GM19328 (cell line): ENCODE measurements around the gene SCD5.
"Not testable (repeated sequence)": the region's sequence is repeated elsewhere in the genome, so short reads cannot be mapped to it uniquely, and the experiment has no call there.

ENCODE experiments used
- ATAC-seq: cut with Tn5 transposase; IDR thresholded peaks from one replicate; pipeline ENCODE4 v1.9.1; 2021; ENCODE audit warnings: mild to moderate bottlenecking, moderate library complexity; ENCODE audit not compliant: unreplicated experiment

SCD5 gene

DNA sequence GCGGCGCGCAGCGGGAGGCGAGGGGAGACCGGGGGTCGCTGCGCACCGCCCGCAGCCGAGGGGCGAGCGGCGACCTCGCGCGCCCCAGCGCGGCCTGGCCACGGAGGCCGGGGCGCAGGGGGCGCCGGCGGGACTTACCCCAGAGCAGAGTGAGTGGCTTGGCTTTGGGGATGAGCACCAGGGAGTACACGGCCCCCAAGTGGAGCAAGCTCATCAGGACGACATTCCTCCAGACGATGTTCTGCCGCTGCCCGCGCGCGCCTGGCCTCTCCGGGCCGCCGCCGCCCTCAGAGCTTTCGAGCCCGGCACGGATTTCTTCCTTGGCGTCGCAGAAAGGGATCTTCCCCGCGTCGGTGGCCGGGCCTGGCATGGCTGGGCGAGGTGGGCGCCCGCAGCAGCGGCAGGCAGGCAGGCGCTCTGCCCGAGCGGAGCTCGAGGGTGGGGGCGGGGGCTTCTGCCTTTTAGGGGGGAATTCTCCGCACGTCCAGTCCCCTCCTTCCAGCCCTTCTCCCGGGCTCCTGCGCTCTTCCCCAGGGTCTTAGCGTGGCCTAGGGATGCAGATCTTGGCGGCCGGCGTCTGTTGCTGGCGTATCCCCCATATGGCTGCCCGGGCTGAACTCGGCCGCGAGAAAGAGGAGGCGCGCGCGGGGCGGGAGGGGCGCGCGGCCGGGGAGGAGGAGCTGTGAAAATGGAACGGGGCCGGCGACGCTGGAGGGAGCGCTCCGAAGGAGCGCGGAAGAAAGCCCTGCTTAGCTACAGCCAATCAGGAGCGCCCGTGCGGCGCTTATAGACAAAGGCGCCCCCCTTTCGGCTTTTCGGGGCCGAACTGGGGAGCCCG lies at the start of gene SCD5:
TSS of gene SCD5 (minus strand) at position 629 of the 838 bp plus-strand sequence. CDS start at position 370, 259 bp downstream.
- ATAC-seq = peak; percentile 94

DNA sequence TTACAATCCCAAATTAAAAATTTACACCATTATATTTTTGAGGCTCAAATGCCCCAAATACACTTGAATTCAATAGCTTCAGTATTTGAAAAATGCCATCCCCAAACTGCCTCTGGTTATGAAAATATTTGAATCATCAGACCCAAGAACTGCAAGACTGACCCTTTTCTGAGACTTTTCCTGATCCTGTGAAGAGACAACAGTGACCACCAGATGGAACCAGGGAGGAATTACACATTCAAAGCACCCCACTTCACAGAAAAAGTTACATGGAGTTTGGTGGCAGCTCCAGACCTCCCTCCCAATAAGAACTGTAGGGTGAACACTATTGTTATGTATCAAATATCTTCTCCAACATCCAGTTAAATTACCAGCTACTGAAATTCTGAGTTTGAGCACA lies 44.0 kb upstream of the SCD5 start:
- no peak for ATAC-seq

DNA sequence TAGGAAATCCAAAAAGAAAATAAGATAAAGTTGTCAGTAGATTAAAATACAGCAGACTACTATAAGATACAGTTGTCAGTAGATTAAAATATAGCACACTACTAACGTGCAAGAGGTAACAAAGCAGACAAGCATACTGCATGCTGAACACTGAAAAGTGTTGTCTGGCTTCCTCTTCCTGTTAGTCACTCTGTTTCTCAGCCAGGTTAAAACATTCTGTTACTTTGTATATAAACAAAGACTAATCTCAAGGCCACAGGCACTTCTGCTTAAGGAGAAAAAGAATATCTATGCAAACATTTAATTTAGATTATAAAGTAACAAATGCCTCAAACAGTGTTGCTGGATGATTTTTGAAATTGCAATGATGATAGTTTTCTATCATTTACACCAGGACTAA lies 41.0 kb upstream of the SCD5 start:
- ATAC-seq = no peak

DNA sequence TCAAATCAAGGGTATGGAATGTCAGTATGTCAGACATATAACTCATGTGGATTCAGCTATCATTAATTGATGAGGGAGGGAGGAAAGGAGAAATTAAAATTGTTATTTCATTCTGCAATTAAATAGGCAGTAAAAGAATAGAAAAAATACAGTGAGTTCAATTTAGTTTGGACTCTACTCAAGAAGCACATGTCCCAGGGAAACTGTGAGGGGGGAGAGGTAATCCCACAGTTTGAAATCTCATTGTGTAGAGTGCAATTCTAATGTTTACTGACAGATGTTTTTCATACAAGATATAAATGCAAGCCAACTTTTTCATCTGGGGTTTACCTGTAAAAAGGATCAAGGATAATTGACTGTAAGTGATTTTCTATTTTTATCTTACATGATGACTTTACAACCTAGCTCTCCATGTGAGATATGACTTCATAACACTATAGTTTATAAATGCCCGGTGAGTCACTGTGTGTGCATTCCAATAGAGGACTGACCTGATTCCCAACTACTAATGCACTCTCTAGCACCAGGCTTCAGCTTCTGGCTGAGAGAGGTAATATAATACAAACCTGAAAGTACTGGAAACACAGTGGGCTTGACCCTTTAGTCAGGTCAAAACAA lies 35.2 kb upstream of the SCD5 start:
- no peak for ATAC-seq

DNA sequence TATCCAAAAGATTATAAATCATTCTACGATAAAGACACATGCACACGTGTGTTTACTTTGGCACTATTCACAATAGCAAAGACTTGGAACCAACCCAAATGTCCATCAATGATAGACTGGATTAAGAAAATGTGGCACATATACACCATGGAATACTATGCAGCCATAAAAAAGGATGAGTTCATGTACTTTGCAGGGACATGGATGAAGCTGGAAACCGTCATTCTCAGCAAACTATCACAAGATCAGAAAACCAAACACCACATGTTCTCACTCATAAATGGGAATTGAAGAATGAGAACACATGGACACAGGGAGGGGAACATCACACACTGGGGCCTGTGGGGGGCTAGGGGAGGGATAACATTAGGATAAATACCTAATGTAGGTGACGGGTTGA lies 34.5 kb upstream of the SCD5 start:
- ATAC-seq = not testable (repeated sequence)

DNA sequence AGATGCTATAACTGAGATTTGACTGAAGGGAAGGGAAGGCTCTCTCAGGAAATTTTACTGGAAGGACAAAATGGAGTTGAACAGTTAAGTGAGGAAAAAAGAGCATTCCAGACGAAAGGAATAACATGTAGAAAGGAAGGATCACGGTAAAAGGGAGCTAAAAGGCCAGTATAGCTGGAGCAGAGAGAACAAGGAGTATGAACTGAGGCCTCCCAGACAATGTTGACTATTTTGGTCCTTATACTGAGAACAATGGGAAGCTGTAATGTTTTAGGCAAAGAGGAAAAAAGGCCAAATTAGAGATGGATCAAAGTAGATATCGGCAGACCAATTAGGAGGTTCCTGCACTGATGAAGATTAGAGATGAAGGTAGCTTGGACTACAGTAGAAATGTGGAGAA lies 26.8 kb upstream of the SCD5 start:
- no peak for ATAC-seq

DNA sequence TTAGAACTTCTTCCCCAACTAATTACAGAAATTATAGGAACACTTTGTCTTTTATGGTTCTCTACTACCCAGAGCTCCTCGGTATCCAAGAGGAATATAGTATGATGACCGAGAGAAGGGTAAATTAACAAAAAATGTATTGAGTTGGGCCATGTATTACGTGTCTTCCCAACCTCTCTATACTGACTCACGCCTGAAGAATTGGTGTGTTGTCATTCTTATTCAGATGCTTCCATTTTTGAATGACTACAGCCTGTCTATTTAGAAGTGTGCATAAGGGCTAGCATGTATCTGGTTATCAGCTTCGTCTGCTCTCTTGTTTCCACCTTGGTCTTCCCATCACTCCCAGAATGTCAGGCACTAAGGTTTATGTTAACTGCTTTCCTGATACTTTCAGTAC lies 24.5 kb upstream of the SCD5 start:
- no peak for ATAC-seq

DNA sequence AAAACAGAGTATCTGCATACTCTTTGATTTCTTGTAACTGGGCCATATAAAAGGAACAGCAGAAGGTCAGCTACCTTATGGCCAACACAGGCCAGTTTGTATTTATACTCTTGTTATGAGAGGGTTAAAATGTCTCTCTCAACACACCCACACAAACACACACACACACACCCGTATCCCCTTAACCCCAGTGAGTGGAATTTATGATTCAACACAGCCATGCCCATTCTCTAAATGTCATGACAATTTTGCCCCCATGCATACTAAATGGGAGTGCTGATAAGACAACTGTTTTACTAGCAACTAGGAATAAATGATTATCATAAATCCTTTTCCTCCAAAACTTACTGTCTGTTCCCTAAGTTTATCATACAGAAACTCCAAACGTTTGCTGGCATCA lies 22.1 kb upstream of the SCD5 start:
- no peak for ATAC-seq

DNA sequence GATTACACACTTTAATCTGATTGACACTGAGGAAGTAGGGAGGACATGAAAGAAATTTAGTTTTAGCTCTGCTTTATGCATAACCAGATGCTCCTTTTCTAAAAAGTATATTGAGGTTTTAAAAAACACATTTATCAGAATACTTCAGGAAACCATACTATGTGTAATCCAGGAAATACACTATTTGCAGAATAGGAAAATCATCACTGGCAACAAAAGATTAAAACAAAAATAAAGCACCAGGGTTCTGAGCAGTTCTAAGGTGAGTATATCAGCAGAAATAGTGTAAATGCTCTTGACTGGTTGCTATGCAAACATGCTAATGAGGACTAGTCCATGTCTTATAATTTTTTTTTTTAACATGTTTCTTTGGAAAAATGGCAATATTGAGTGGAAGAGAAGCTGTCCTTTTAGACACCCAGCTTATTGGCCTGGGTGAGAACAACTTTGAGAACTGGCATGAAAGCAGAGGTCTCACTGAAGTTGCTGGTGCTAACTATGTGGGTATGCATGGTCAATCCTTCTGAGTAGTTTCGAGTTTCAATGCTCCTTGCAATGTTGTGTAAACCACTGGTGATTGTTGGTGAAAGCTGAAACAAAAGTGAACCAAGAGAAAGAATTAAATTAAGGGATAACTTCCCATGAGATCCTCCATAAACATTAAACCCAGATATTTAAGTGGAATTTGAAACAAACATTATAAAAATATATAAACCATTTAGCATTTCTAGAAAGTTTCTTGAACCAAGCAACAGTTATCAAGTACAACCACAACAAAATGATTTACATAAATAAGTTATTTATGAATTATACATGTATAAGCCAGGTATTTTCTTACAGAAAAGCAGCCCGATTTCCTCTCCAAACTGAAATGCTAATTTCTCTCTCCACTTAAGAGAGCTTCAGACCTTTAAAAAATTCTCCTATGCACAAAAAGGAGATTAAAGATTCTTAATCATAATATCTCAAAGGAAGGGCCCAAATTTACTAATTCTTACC lies 20.4 kb upstream of the SCD5 start:
- ATAC-seq = no peak

DNA sequence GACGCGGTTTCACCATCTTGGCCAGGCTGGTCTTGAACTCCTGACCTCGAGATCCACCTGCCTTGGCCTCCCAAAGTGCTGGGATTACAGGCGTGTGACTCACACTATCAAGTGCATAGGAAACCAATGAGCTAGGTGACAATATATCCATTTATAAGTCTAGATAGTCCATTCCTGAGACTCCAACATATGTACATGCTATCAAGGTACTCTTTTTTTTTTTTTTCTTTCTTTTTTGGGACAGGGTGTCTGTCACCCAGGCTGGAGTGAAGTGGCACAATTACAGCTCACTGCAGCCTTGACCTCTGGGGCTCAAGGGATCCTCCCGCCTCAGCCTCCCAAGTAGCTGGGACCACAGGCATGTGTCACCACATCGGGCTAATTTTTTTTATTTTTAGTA lies 18.3 kb upstream of the SCD5 start:
- not testable (repeated sequence) for ATAC-seq

DNA sequence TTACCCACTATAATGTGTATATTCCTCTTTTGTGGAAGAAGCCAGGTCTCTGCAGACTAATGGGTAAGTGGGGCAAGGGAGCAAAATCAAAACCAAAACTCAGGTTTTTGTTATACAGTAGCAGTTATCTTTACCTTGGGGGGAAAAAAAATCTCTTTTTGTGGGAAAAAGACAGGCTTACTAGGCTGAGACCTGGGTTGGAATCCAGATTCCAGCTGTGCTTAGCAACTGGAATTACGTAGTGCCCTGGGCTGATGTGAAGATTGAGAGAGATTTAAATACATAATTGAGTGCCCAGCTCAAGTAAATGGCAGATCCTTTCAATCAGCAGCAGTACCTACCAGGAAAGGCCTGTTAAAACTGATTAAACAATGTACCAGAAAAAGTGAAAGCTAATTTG lies 15.4 kb upstream of the SCD5 start:
- ATAC-seq = no peak

DNA sequence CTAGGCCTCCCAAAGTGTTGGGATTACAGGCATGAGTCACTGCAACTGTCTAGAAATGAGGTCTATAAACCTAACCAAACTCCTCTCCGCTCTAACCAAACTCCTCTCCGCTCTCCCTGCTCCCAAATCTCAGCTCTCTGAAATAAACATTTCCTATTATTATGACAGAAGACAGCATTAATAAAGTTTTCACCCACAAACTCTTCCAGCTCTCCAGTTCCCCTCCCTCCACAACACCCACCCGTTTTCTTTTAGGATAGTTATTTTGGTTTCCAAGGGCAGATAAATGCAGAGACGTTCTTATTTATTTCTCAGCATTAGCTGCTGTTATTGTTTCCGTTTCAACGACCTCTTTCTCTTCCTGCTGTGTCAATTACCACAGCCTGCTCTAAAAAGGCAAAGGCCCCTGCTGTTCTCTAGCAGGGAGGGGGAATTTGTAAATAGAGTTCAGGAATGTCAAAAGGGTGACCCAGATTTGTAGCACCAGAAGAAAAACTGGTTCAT lies 13.3 kb upstream of the SCD5 start:
- ATAC-seq = no peak

DNA sequence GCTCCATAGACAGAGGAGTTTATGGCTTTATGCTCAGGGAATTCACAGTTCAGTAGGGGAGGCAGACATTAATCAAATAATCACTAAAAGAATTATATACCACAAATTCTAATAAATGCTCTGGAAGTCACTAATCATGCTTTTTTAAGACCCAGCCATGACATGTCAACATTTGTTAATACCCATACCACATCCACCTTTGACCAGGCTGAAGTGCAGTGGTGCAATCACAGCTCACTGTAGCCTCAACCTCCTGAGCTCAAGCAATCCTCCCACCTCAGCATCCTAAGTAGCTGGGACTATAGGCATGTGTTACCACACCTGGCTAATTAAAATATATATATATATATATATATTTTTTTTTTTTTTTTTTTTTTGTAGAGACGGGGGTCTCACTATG lies 12.8 kb upstream of the SCD5 start:
- ATAC-seq = no peak

DNA sequence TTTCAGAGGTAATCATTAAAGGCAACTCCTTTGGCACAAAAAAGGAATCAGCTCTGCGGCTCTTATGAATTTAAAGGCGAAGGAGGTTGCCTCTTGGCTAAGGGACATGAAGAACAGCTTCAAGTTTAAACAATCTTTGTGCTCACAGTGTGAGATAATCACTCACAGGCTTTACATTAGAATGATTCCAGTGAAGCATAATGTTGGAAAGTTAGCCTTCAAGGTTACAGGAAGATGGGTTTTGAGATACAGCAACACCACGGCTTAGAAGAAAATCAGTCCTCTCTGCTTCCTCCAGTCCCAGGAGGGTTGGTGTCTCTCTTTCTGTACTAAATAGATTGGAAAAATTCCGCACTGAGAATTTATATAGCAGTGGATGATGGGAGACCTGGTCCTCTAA lies 11.6 kb upstream of the SCD5 start:
- ATAC-seq = no peak

DNA sequence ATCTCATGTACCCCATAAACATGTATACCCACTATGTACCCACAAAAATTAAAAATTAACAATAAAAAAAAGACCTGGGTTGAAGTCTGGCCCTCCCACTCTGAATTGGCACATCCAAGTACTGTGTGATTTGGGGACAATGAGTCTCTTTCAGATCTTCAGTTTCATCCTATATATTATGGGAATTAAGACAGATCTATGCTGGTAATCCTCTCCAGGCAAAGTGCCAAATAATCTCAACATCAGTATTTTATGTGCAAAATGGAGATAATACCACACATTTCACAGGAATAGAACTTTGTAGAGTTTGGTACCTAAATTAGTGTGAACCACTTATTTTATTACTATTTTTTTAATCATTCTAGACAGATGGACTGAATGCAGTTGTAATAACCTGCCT lies 11.0 kb upstream of the SCD5 start:
- ATAC-seq = no peak

DNA sequence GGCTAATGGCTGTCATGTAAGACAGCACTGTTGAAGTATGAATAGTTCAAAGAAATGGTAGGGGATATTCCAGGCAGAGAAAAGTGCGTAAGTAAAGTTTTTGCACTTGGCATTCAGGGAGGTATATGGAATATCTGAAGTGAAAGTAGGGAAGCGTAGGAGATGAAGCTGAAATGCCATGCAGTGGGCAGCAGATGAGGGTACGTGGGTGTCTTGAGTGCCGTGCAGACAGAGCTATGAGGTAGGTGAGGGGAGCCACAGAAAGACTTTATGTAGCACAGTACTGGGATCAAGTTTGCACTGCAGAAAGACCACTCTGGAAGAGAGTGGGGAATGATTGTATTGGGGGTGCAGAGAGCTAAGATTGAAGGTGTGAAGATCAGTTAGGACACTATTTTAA lies 5.2 kb upstream of the SCD5 start:
- no peak for ATAC-seq

DNA sequence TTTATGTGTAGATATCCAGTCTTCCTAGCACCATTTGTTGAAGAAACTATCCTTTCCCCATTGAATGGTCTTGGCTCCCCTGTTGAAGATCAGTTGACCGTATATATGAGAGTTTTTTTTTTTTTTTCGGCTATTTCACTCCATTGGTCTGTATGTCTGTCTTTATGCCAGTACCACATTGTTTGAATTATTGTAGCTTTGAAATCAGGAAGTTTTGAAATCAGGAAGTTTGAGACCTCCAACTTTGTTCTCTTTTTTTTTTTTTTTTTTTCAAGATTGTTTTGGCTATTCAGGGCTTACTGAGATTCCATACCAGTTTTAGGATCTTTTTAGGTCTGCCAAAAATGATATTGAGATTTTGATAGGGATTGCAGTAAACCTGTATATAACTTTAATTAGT lies 4.3 kb upstream of the SCD5 start:
- ATAC-seq = no peak

DNA sequence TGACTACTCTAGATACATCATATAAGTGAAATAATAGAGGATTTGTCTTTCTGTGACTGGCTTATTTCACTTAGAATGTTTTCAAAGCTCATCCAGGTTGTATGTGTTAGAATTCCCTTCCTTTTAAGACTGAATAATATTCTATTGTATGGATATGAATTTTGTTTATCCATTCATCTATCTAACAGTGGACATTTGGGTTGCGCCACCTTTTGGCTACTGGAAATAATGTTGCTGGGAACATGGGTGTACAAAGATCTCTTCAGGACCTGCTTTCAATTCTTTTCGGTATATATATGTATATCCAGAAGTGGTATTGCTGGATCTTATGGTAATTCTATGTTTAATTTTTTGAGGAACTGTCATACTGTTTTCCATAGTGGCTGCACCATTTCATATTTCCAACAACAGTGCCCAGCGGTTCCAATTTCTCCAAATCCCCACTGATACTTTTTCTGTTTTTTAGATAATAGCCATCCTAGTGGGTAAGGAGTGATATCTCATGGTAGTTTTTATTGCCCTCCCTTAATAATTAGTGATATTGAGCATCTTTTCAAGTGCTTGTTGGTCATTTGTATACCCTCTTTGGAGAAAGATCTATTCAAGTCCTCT lies 3.4 kb upstream of the SCD5 start:
- no peak for ATAC-seq

DNA sequence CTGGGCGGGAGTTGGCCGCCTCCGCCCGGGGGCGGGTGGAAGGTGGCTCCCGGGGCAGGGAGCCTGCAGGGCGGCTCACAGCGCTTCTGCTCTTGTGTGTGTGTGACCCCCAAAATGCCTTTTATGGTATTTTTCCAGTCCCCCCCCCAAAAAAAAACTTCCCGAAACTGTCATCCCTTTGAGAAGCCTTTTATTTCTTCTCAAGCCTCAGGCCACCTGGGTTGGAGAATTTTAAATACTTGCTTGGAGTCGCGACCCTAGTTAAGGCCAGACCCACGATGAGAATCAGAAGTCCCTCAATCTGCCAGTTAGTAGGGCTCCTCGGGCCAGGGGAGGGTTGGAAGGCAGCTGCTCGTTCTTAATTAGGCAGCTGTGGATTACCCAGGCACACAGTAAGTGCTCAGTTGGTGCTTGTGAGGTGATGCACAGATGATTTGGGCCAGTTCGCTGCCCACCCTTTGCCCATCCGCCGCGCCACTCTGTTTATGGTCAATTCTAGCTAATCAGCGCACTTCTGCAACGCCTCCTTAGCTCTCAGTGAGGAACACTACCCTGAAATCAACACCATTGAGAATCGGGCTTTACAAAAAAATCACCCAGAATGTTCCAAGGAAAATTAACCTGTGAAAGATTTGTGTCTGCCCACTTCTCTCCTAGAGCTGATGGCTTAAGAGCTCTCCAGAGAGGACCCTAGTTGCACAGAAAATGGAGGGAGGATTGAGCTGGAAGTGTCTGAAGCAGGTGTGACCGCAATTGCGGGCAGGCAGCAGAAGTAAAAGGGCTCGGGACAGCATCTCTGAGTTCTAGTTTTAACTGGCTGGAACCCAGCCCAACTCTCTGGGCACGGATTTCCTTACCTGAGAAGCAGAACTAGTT lies 648 bp upstream of the SCD5 start:
- no peak for ATAC-seq
